ENCODE data around the gene SPX. TPM values are rescaled to one million over a fixed set of nuclear protein-coding genes. Genes with fewer than 3 reads are reported as not detected.

The SPX gene, protein sequence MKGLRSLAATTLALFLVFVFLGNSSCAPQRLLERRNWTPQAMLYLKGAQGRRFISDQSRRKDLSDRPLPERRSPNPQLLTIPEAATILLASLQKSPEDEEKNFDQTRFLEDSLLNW
- total RNA-seq (1 to 10 TPM in 1 of 7 donors, under 1 TPM in 3, not detected in 3; 0.22 to 1.1 (median 0.39) TPM), polyA plus RNA-seq (under 1 TPM; 0.16 to 0.17 TPM)
- long read RNA-seq, donor 1, result 0 reads
- long read RNA-seq, donor 2, partial matches to known transcripts, result 0 of 2 reads
- long read RNA-seq, donor 2, other reads (novel, unspliced or antisense), result 0 of 2 reads
- long read RNA-seq, donor 3, partial matches to known transcripts, result 0 of 1 reads
- long read RNA-seq, donor 3, other reads (novel, unspliced or antisense), result 0 of 1 reads

GRCh38 chr12:21526053-21526452, at the start of gene SPX:
Gene SPX, plus strand, starts transcription at chr12:21526296. Its CDS starts 177 bp downstream, at chr12:21526473.
- intact Hi-C loops (cut with DNase I), result no loop called here
- Histone ChIP-seq H3K9me3 (no peaks in the 10 kb centered on the region), H3K4me1 (ENCODE audit: insufficient read depth) (no peaks in the 10 kb centered on the region), H3K27ac (no peak within 1 kb of the TSS), H3K27me3 (no peaks in the 10 kb centered on the region), H3K36me3 (no peaks in the 10 kb centered on the region), H3K4me3 (no peak within 1 kb of the TSS)
- TF ChIP-seq CTCF (IDR thresholded peaks at IDR 0.05), result no peak
- no peak for TF ChIP-seq POLR2A (IDR thresholded peaks at IDR 0.05)
- TF ChIP-seq EP300 (IDR thresholded peaks at IDR 0.05), result no peak
- DNase-seq, result no peak
- 94 to 98% (median 96%) methylated on average over 1 of the region's 1 CpG for WGBS, 3 donors

DNA sequence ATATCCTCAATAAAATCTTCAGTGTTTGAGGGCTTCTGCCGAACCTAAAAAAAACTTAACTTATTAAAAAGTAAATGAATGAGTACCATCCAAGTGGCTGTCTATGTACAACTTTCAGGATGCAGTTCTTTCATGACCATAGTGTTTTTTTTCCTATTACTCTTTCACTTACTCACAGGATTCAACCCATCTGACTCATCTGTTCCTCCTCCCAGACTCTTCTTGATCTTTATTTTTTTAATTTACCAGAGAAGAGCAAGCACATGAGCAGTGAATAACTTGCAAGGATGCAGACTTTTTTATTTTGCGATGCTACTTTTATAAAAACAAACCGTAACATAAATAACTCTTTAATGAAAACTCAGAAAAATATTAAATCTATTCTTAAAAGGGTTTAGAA, 49.1 kb upstream of the SPX start:
- H3K4me3 ChIP-seq, result no peak overlapping the region
- H3K9me3 ChIP-seq, result no peaks in the 10 kb centered on the region
- no peaks in the 10 kb centered on the region for H3K4me1 ChIP-seq (ENCODE audit: insufficient read depth)
- no peaks in the 10 kb centered on the region for H3K36me3 ChIP-seq
- no peak for DNase-seq
- intact Hi-C loops (cut with DNase I), result no loop called here
- 92 to 95% (median 92%) methylated on average over 3 of the region's 3 CpGs for WGBS, 3 donors
- H3K27ac ChIP-seq, result no peak overlapping the region
- no peak for TF ChIP-seq POLR2A (IDR thresholded peaks at IDR 0.05)
- no peak for TF ChIP-seq CTCF (IDR thresholded peaks at IDR 0.05)
- TF ChIP-seq EP300 (IDR thresholded peaks at IDR 0.05), result no peak
- H3K27me3 ChIP-seq, result no peaks in the 10 kb centered on the region

GRCh38 chr12:21478756-21479455, 47.2 kb upstream of the SPX start:
- intact Hi-C loops (cut with DNase I), result no loop called here
- WGBS, 3 donors, result 91 to 93% (median 92%) methylated on average over 10 of the region's 10 CpGs
- Histone ChIP-seq H3K27me3 (no peaks in the 10 kb centered on the region), H3K4me1 (ENCODE audit: insufficient read depth) (no peaks in the 10 kb centered on the region), H3K27ac (no peak overlapping the region), H3K4me3 (no peak overlapping the region), H3K36me3 (no peaks in the 10 kb centered on the region), H3K9me3 (no peaks in the 10 kb centered on the region)
- TF ChIP-seq CTCF (IDR thresholded peaks at IDR 0.05) (no peak), EP300 (IDR thresholded peaks at IDR 0.05) (no peak), POLR2A (IDR thresholded peaks at IDR 0.05) (no peak)
- no peak for DNase-seq

DNA sequence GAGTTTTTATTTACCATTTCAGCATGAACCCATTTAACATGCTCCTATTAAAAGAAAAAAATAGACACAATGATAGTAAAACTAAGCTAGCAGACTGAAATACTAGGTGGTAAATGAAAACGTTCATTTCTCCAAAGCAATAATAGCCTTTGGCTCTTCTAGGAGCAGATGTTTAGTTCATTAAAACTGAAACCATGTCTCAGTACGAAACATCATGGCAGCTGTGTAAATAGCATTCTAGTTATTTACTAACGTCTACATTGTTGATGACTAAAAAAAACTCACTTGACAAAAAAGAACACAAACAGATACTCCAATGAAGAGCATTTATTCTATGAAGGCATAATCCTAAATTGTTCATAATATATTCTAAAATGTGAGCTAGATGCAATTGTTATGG, 42.6 kb upstream of the SPX start:
- 79 to 82% (median 80%) methylated on average over 3 of the region's 3 CpGs for WGBS, 3 donors
- Histone ChIP-seq H3K27ac (no peak overlapping the region), H3K4me1 (ENCODE audit: insufficient read depth) (no peaks in the 10 kb centered on the region), H3K4me3 (no peak overlapping the region), H3K27me3 (no peaks in the 10 kb centered on the region), H3K36me3 (no peaks in the 10 kb centered on the region), H3K9me3 (no peaks in the 10 kb centered on the region)
- TF ChIP-seq EP300 (IDR thresholded peaks at IDR 0.05) (no peak), POLR2A (IDR thresholded peaks at IDR 0.05) (no peak), CTCF (IDR thresholded peaks at IDR 0.05) (no peak)
- no peak for DNase-seq
- intact Hi-C loops (cut with DNase I), result no loop called here

All from ovary (tissue), 10 donors.